ENCODE data around the gene AKAP13. TPM values are rescaled to one million over a fixed set of nuclear protein-coding genes. Genes with fewer than 3 reads are reported as not detected.

The AKAP13 gene
- polyA plus RNA-seq, 1 experiment, result 13.6 TPM

DNA sequence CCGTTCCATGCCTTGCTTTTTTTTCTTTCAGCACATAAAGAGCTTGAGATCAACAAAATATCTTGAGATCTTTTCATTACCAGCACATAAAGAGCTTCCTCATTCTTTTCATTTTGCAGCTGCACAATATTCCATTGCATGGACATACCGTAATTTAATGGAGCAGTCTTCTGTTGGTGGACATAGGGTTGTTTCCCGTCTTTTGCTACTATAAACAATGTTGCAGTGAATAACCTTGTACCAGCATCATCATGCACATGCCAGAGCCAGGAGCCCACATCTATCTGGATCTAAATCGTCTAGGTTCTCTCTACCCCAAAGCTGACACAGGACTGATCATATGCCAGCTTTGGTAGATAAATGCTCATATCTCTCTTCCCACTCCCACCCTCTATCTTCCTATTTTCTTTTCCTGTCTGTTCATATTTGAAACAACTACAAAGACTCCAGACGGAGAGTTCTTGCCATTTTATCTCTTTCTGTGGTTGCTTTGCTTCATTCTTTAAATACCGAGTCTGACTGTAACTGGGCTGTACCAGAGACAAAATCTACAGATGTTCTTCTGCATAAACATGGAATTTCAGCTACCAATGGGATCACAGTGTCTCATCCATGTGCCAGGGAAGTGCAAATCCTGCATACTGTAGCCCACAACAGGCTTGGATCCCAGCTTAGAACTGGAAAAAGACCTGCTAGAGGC, 47.1 kb upstream of the AKAP13 start:
- no peaks in the 10 kb centered on the region for H3K36me3 ChIP-seq (ENCODE audit: control insufficient read depth, insufficient read depth, low read length)
- no peak for TF ChIP-seq CTCF (IDR thresholded peaks at IDR 0.05; ENCODE audit: insufficient read depth, low read depth, low read length)
- DNase-seq (ENCODE audit: low read depth), result peak; percentile 78
- CTCF ChIA-PET, result interaction anchor here (1.2 to 4.7 kb wide), 3 partner anchors 20 to 81 kb away, joined by 6 to 36 read pairs (median 17); no protein-coding TSS in a partner anchor
- POLR2A ChIA-PET, result no interaction called here
- no peak overlapping the region for H3K4me3 ChIP-seq (ENCODE audit: low read depth, low read length)
- no peaks in the 10 kb centered on the region for H3K27me3 ChIP-seq (ENCODE audit: control insufficient read depth, insufficient read depth, low read length)

DNA sequence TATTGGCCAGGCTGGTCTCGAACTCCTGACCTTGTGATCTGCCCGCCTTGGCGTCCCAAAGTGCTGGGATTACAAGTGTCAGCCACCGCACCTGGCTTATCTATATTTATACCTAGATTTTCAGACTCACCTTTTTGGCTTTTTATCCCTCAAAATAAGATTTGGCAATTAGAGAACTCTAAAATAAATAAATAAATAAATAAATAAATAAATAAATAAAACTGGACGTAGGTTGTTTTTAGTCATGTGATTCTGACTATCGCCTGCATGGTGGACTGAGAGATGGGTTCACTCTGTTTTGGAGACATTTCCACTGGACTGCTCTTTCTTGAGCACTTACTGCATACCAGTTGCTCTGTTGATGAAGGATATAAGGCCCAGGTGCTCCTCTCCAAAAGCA, 46.2 kb upstream of the AKAP13 start:
- H3K36me3 ChIP-seq (ENCODE audit: control insufficient read depth, insufficient read depth, low read length), result no peaks in the 10 kb centered on the region
- no peak for TF ChIP-seq CTCF (IDR thresholded peaks at IDR 0.05; ENCODE audit: insufficient read depth, low read depth, low read length)
- POLR2A ChIA-PET, result no interaction called here
- H3K4me3 ChIP-seq (ENCODE audit: low read depth, low read length), result no peak overlapping the region
- H3K27me3 ChIP-seq (ENCODE audit: control insufficient read depth, insufficient read depth, low read length), result no peaks in the 10 kb centered on the region
- no peak for DNase-seq (ENCODE audit: low read depth)
- CTCF ChIA-PET, result interaction anchor here (1.2 to 4.7 kb wide), 2 partner anchors 37 to 80 kb away, joined by 6 to 36 read pairs; no protein-coding TSS in a partner anchor

DNA sequence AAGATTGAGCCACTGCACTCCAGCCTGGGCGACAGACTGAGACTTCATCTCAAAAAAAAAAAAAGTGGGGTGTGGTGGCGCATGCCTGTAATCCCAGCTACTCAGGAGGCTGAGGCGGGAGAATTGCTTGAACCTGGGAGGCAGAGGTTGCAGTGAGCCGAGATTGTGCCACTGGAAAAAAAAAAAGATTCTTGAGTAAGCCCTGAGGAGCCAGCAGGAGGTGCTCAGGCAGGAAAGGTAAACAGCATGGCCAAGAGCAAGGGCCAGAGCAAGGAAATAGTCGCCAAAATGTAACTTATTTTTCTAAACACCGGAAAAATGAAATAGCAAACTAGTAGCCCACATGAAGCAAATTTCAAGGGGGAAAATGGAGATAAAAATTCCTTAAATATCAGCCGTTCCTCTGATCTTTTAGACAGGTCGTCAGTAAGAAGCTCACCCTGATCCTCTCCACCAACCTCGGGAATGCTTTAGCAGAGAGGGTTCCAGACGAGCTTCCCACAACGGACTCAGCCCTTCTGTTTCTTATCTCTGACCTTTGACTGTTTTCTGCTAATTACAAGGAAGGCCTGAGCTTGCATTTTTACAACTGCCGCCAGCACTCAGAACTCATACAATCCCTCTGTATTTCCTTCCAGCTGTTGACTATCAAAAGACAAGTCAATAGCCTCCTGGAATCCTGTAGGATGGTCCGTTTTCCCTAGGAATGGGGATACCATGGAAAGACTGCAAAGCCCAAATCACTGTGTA, 45.0 kb upstream of the AKAP13 start:
- H3K4me3 ChIP-seq (ENCODE audit: low read depth, low read length), result no peak overlapping the region
- no peak for TF ChIP-seq CTCF (IDR thresholded peaks at IDR 0.05; ENCODE audit: insufficient read depth, low read depth, low read length)
- no peak for DNase-seq (ENCODE audit: low read depth)
- no peaks in the 10 kb centered on the region for H3K27me3 ChIP-seq (ENCODE audit: control insufficient read depth, insufficient read depth, low read length)
- CTCF ChIA-PET, result interaction anchor here (0.9 kb wide), 1 partner anchor 45 kb away, joined by 3 read pairs; the partner anchor contains the start of gene AKAP13
- H3K36me3 ChIP-seq (ENCODE audit: control insufficient read depth, insufficient read depth, low read length), result no peaks in the 10 kb centered on the region
- POLR2A ChIA-PET, result interaction anchor here (0.6 kb wide), 1 partner anchor 32 kb away, joined by 3 read pairs; no protein-coding TSS in a partner anchor

DNA sequence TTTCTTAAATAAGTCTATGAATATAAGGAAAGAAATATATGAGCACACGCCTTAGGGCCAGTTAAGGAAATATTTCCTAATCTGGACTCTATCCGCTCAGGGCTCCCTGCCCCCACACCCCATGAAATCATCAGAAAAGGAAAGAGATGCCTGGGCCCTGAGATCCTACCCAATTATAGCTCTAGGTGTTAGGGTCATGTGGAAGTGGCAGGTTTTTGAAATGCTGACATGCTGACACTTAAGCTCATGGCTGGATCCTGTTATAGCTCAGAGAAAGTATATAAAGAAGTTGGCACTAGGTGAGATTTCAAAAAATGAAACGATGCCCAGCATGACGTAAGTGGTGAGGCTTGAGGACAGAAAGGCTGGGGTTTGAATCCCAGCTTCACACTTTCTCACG, 43.5 kb upstream of the AKAP13 start:
- no peaks in the 10 kb centered on the region for H3K36me3 ChIP-seq (ENCODE audit: control insufficient read depth, insufficient read depth, low read length)
- no peak overlapping the region for H3K4me3 ChIP-seq (ENCODE audit: low read depth, low read length)
- ChIA-PET CTCF (interaction anchor here (1.0 to 1.4 kb wide), 4 partner anchors 14 to 172 kb away, joined by 3 to 4 read pairs (median 3); no protein-coding TSS in a partner anchor), POLR2A (no interaction called here)
- no peaks in the 10 kb centered on the region for H3K27me3 ChIP-seq (ENCODE audit: control insufficient read depth, insufficient read depth, low read length)
- DNase-seq (ENCODE audit: low read depth), result no peak
- no peak for TF ChIP-seq CTCF (IDR thresholded peaks at IDR 0.05; ENCODE audit: insufficient read depth, low read depth, low read length)

DNA sequence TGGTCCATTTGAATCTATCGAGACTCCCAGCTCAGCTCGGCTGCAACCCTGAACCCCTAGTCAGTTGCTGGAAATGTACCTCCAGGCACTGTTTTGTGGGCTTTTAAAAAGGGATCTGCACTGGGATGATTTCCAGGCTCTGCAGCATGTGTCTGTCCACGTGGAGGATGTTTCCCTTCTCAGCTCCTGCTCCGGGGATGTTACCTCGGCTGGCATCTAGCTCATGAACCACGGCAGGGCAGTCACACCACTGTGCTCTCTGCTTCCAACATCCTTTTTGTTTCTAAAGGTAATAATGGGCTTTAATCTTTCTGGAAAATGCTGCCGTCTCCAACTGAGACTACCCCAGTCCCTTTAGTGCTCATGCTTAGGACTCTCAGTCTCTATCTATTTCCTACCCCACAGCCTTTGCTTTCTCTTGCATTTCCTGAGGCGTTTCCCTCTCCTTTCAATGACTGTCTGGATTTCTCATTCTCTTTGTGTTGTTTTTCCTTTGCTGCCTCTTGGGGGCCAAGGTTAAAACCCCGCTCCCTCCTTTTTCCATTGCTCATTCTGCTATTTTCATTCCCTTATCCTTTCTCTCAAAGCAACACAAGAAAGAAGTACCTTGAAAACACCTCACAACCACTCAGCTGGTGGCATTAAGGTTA, 42.9 kb upstream of the AKAP13 start:
- Histone ChIP-seq H3K36me3 (ENCODE audit: control insufficient read depth, insufficient read depth, low read length) (no peaks in the 10 kb centered on the region), H3K4me3 (ENCODE audit: low read depth, low read length) (no peak overlapping the region), H3K27me3 (ENCODE audit: control insufficient read depth, insufficient read depth, low read length) (no peaks in the 10 kb centered on the region)
- POLR2A ChIA-PET, result no interaction called here
- TF ChIP-seq CTCF (IDR thresholded peaks at IDR 0.05; ENCODE audit: insufficient read depth, low read depth, low read length), result no peak
- no peak for DNase-seq (ENCODE audit: low read depth)
- CTCF ChIA-PET, result interaction anchor here (1.0 to 1.1 kb wide), 3 partner anchors 13 to 171 kb away, joined by 3 to 4 read pairs (median 3); no protein-coding TSS in a partner anchor

All from BJ (cell line).